HepG2 (cell line): ENCODE results near the gene KTN1. TPM values are rescaled to one million over a fixed set of nuclear protein-coding genes. Genes with fewer than 3 reads are reported as not detected.
A peak's percentile ranks its signal among the peaks of the same experiment; 100 is the strongest.

Experiments used
- AGO1 ChIP-seq: fragments of 200-400 bp; formaldehyde crosslinking; IDR thresholded peaks from 2 replicates; pipeline ENCODE4 v1.6.1; 2017; ENCODE audit warnings: mild to moderate bottlenecking, low read depth, low read length, moderate library complexity; ENCODE audit not compliant: poor library complexity, severe bottlenecking
- ARHGAP35 ChIP-seq: sonication (generic); formaldehyde crosslinking; IDR thresholded peaks from 2 replicates; pipeline ENCODE4 v1.9.0; 2022; ENCODE audit warnings: mild to moderate bottlenecking, inconsistent platforms, moderate library complexity, missing genetic modification reagents, borderline replicate concordance
- GFI1 ChIP-seq: sonication (generic); formaldehyde crosslinking; IDR thresholded peaks from 2 replicates; pipeline ENCODE4 v1.5.0; 2020; ENCODE audit warnings: missing genetic modification reagents, mild to moderate bottlenecking, borderline replicate concordance
- MED1 ChIP-seq: sonication (generic); formaldehyde crosslinking; IDR thresholded peaks from 2 replicates; pipeline ENCODE4 v1.4.0; 2020; ENCODE audit warnings: missing genetic modification reagents
- RBFOX2 ChIP-seq: fragments of 200-400 bp; formaldehyde crosslinking; IDR thresholded peaks from 2 replicates; pipeline ENCODE4 v1.6.1; 2017; ENCODE audit warnings: low read depth, mild to moderate bottlenecking, low read length
- REL ChIP-seq: sonication (generic); formaldehyde crosslinking; conservative IDR thresholded peaks from 2 replicates; pipeline ENCODE4 v1.8.0; 2022; ENCODE audit warnings: mild to moderate bottlenecking, missing genetic modification reagents, moderate library complexity
- RFXANK ChIP-seq: IDR thresholded peaks from 2 replicates; pipeline ENCODE4 v1.6.1; 2016
- TARDBP ChIP-seq: sonication (generic); formaldehyde crosslinking; IDR thresholded peaks from 2 replicates; pipeline ENCODE4 v1.8.0; 2022; ENCODE audit warnings: mild to moderate bottlenecking, missing genetic modification reagents
- U2AF2 ChIP-seq: fragments of 200-400 bp; formaldehyde crosslinking; IDR thresholded peaks from 2 replicates; pipeline ENCODE4 v1.6.1; 2017; ENCODE audit warnings: low read depth, mild to moderate bottlenecking, low read length
- ZFX ChIP-seq: sonication (generic); formaldehyde crosslinking; IDR thresholded peaks from 2 replicates; pipeline ENCODE4 v1.4.0; 2020; ENCODE audit warnings: mild to moderate bottlenecking, low read depth, missing genetic modification reagents, moderate library complexity
- ZNF350 ChIP-seq: sonication (generic); formaldehyde crosslinking; IDR thresholded peaks from 2 replicates; pipeline ENCODE4 v1.4.0; 2020; ENCODE audit warnings: mild to moderate bottlenecking, low read depth, missing genetic modification reagents, borderline replicate concordance
- ZNF451 ChIP-seq: sonication (generic); formaldehyde crosslinking; IDR thresholded peaks from 2 replicates; pipeline ENCODE4 v1.5.0; 2020; ENCODE audit warnings: mild to moderate bottlenecking, missing genetic modification reagents
- polyA plus RNA-seq, 8 experiments: library from polyadenylated mRNA; depleted of rRNA in 3 of 8; stranded (reverse) in 7 of 8; unstranded in 1 of 8; fragments of >200 nt; fragmentation: Illumina TruSeq in 4 of 8; extraction: Trizol in 4 of 8; gene quantifications; 2 replicates each; pipeline versions ENCODE4 v1.2.1 to v1.2.3, GENCODE V29; 2011 to 2016; ENCODE audit warnings: low read depth in 4 of 8, missing spikeins in 1 of 8, mixed read lengths in 1 of 8; ENCODE audit not compliant: insufficient read depth in 1 of 8
- total RNA-seq, 5 experiments: library from RNA; depleted of rRNA; stranded (reverse); fragments of >200 nt; fragmentation: Illumina TruSeq; extraction: Trizol; gene quantifications; 2 replicates each; pipeline ENCODE4 v1.2.3, GENCODE V29; 2016; ENCODE audit warnings: low read depth in 1 of 5
- TF ChIP-seq, protein P1 (sequence below): sonication (generic); formaldehyde crosslinking; IDR thresholded peaks from 2 replicates; pipeline ENCODE4 v1.5.0; 2020; ENCODE audit warnings: mild to moderate bottlenecking, missing genetic modification reagents
- TF ChIP-seq, protein P2 (sequence below): sonication (generic); formaldehyde crosslinking; IDR thresholded peaks from 2 replicates; pipeline ENCODE4 v1.8.1; 2023; ENCODE audit warnings: mild to moderate bottlenecking, moderate library complexity, missing genetic modification reagents
- TF ChIP-seq, protein P3 (sequence below): sonication (generic); formaldehyde crosslinking; IDR thresholded peaks from 2 replicates; pipeline ENCODE4 v1.9.0; 2021; ENCODE audit warnings: mild to moderate bottlenecking, missing genetic modification reagents
- TF ChIP-seq, protein P4 (sequence below): IDR thresholded peaks from 2 replicates; pipeline ENCODE4 v1.6.1; 2016; ENCODE audit warnings: missing compliant biosample characterization, missing genetic modification reagents, borderline replicate concordance
- TF ChIP-seq, protein P5 (sequence below): sonication (generic); formaldehyde crosslinking; IDR thresholded peaks from 2 replicates; pipeline ENCODE4 v1.8.1; 2023; ENCODE audit warnings: missing genetic modification reagents, mild to moderate bottlenecking, borderline replicate concordance

KTN1 gene
- total and polyA plus RNA-seq, 2 of the 13 experiments (the other 11 are each of a cell fraction or from before 2014, with no cell fraction given), result 60.6 to 169 TPM

DNA sequence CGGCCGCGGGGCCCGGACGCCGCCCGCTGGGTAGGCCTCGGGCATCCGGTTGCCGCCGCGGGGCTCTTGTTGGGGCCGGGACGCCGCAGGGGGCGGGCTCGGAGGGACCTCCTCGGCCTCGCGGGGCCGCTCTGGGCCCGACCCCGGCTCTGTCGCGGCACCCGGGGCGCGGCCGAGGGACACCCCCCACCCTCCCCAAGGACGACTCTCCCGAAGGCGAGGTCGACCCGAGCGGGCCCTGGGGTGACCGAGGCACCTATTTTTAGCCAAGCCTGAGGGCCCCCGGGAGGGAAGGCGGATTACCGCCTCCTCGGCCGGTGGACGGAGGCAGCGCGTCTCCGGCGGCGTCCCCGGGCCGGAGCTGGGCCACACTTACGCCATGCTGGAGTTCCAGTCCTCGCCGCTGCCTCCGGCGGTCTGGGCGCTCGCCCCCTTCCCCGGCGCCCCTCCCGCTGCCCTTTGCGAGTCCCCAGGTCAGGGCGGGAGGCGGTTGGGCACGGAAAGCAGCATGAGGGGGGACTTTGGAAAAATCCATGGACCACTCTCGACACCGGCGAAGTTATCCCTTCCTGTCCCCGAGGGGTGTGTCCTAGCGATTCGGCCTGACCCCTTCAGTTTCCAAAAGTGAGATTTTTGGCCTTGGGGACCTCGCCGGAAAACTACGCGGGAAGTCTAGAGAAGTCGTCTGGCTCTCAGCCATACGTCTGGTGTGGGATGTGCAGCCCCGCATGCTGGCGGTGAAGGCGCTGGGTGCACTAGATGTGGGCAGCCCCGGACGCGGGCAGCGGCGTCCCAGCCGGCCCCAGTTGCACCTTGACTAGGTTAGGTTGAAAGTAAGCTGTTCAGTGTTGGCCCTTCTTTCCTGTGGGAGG, 699 bp downstream of the KTN1 start (continued):
- TF ChIP-seq TARDBP (CRISPR knock-in tag), result peak; percentile 37
- TF ChIP-seq, protein P1, sequence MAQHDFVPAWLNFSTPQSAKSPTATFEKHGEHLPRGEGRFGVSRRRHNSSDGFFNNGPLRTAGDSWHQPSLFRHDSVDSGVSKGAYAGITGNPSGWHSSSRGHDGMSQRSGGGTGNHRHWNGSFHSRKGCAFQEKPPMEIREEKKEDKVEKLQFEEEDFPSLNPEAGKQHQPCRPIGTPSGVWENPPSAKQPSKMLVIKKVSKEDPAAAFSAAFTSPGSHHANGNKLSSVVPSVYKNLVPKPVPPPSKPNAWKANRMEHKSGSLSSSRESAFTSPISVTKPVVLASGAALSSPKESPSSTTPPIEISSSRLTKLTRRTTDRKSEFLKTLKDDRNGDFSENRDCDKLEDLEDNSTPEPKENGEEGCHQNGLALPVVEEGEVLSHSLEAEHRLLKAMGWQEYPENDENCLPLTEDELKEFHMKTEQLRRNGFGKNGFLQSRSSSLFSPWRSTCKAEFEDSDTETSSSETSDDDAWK (CRISPR knock-in tag), result no peak
- TF ChIP-seq, protein P2, sequence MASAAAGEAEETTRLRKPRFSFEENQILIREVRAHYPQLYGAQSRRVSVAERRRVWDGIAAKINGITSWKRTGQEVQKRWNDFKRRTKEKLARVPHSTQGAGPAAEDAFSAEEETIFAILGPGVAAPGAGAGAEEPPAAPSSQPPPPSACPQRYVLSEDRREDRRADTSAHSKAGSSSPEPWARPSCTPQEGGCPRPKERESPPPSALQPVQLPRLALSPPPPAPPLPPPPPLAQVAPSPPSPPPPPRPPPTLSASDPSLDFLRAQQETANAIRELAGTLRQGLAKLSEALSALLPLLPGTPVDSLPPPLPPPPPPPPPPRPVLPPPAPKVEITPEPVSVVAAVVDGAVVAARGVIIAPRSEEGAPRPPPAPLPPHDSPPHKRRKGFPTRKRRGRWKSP (CRISPR knock-in tag), result peak; percentile 53; the same call in 1 of the 2 replicates
- TF ChIP-seq RBFOX2, result peak; percentile 68
- TF ChIP-seq AGO1, result no peak
- TF ChIP-seq REL (CRISPR knock-in tag), result no peak
- no peak for TF ChIP-seq RFXANK (CRISPR knock-in tag)
- no peak for TF ChIP-seq ZNF451 (CRISPR knock-in tag)
- no peak for TF ChIP-seq ARHGAP35 (CRISPR knock-in tag)
- peak; percentile 47; the same call in 1 of the 2 replicates for TF ChIP-seq ZFX (CRISPR knock-in tag)
- peak; percentile 58; the same call in 1 of the 2 replicates for TF ChIP-seq GFI1 (CRISPR knock-in tag)
- TF ChIP-seq, protein P3, sequence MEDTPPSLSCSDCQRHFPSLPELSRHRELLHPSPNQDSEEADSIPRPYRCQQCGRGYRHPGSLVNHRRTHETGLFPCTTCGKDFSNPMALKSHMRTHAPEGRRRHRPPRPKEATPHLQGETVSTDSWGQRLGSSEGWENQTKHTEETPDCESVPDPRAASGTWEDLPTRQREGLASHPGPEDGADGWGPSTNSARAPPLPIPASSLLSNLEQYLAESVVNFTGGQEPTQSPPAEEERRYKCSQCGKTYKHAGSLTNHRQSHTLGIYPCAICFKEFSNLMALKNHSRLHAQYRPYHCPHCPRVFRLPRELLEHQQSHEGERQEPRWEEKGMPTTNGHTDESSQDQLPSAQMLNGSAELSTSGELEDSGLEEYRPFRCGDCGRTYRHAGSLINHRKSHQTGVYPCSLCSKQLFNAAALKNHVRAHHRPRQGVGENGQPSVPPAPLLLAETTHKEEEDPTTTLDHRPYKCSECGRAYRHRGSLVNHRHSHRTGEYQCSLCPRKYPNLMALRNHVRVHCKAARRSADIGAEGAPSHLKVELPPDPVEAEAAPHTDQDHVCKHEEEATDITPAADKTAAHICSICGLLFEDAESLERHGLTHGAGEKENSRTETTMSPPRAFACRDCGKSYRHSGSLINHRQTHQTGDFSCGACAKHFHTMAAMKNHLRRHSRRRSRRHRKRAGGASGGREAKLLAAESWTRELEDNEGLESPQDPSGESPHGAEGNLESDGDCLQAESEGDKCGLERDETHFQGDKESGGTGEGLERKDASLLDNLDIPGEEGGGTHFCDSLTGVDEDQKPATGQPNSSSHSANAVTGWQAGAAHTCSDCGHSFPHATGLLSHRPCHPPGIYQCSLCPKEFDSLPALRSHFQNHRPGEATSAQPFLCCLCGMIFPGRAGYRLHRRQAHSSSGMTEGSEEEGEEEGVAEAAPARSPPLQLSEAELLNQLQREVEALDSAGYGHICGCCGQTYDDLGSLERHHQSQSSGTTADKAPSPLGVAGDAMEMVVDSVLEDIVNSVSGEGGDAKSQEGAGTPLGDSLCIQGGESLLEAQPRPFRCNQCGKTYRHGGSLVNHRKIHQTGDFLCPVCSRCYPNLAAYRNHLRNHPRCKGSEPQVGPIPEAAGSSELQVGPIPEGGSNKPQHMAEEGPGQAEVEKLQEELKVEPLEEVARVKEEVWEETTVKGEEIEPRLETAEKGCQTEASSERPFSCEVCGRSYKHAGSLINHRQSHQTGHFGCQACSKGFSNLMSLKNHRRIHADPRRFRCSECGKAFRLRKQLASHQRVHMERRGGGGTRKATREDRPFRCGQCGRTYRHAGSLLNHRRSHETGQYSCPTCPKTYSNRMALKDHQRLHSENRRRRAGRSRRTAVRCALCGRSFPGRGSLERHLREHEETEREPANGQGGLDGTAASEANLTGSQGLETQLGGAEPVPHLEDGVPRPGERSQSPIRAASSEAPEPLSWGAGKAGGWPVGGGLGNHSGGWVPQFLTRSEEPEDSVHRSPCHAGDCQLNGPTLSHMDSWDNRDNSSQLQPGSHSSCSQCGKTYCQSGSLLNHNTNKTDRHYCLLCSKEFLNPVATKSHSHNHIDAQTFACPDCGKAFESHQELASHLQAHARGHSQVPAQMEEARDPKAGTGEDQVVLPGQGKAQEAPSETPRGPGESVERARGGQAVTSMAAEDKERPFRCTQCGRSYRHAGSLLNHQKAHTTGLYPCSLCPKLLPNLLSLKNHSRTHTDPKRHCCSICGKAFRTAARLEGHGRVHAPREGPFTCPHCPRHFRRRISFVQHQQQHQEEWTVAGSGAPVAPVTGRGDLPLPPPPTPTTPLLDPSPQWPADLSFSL (CRISPR knock-in tag), result no peak
- TF ChIP-seq, protein P4, sequence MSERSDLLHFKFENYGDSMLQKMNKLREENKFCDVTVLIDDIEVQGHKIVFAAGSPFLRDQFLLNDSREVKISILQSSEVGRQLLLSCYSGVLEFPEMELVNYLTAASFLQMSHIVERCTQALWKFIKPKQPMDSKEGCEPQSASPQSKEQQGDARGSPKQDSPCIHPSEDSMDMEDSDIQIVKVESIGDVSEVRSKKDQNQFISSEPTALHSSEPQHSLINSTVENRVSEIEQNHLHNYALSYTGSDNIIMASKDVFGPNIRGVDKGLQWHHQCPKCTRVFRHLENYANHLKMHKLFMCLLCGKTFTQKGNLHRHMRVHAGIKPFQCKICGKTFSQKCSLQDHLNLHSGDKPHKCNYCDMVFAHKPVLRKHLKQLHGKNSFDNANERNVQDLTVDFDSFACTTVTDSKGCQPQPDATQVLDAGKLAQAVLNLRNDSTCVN (CRISPR knock-in tag), result no peak
- TF ChIP-seq MED1, result no peak
- no peak for TF ChIP-seq U2AF2
- TF ChIP-seq, protein P5, sequence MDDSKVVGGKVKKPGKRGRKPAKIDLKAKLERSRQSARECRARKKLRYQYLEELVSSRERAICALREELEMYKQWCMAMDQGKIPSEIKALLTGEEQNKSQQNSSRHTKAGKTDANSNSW (CRISPR knock-in tag), result no peak
- TF ChIP-seq ZNF350, result 0 out of 2 replicates have a peak, but pooled peaks have one; percentile 28
